ENCODE results near the gene ZNF382.

The ZNF382 gene

GRCh38 chr19:36674201-36674600 lies 69.1 kb downstream of the ZNF382 start:
- no peak for ATAC-seq
- no peak for TF ChIP-seq ISL1 (CRISPR knock-in tag; IDR thresholded peaks at IDR 0.05)
- no peak for TF ChIP-seq ZNF70 (CRISPR knock-in tag; IDR thresholded peaks at IDR 0.05)
- TF ChIP-seq OSR1 (CRISPR knock-in tag; IDR thresholded peaks at IDR 0.05): no peak
- no peak for TF ChIP-seq ZNF8 (CRISPR knock-in tag; IDR thresholded peaks at IDR 0.05)
- TF ChIP-seq ZFP30 (CRISPR knock-in tag; IDR thresholded peaks at IDR 0.05): no peak
- TF ChIP-seq CREB5 (CRISPR knock-in tag; IDR thresholded peaks at IDR 0.05; ENCODE audit: low read depth): no peak
- no peak for TF ChIP-seq TOX (CRISPR knock-in tag; IDR thresholded peaks at IDR 0.05; ENCODE audit: borderline replicate concordance)
- no peak for TF ChIP-seq ARNTL (CRISPR knock-in tag; IDR thresholded peaks at IDR 0.05; ENCODE audit: borderline replicate concordance, low read depth)
- TF ChIP-seq ZC3H10 (CRISPR knock-in tag; IDR thresholded peaks at IDR 0.05): no peak
- TF ChIP-seq ZFP3 (CRISPR knock-in tag; IDR thresholded peaks at IDR 0.05): no peak
- no peak for TF ChIP-seq CSDC2 (CRISPR knock-in tag; IDR thresholded peaks at IDR 0.05)
- TF ChIP-seq TCF4 (CRISPR knock-in tag; IDR thresholded peaks at IDR 0.05; ENCODE audit: borderline replicate concordance): no peak
- no peak for TF ChIP-seq ZNF565 (CRISPR knock-in tag; conservative IDR thresholded peaks at IDR 0.05; ENCODE audit: low read depth)

GRCh38 chr19:36679455-36679854 lies 74.3 kb downstream of the ZNF382 start:
- ATAC-seq: no peak
- TF ChIP-seq ESRRG (CRISPR knock-in tag; IDR thresholded peaks at IDR 0.05) (no peak), TSHZ2 (CRISPR knock-in tag; IDR thresholded peaks at IDR 0.05) (no peak), RARB (CRISPR knock-in tag; IDR thresholded peaks at IDR 0.05) (no peak), SNAI2 (CRISPR knock-in tag; IDR thresholded peaks at IDR 0.05) (no peak), PATZ1 (CRISPR knock-in tag; IDR thresholded peaks at IDR 0.05; ENCODE audit: borderline replicate concordance) (no peak), POU6F1 (CRISPR knock-in tag; IDR thresholded peaks at IDR 0.05; ENCODE audit: borderline replicate concordance, low read depth) (no peak), ZFP30 (CRISPR knock-in tag; IDR thresholded peaks at IDR 0.05) (no peak), ZNF70 (CRISPR knock-in tag; IDR thresholded peaks at IDR 0.05) (no peak), BACH2 (CRISPR knock-in tag; IDR thresholded peaks at IDR 0.05; ENCODE audit: borderline replicate concordance) (no peak)

Measured in SK-N-SH treated with all-trans-retinoic acid at 6 μM for 48 hours (cell line).